ENCODE measurements around the gene CADM2. TPM values are rescaled to one million over a fixed set of nuclear protein-coding genes. Genes with fewer than 3 reads are reported as not detected.

The CADM2 gene
- total RNA-seq, 4 donors from 2014 or later = 1.7 to 34.7 (median 7.9) TPM

GRCh38 chr3:85851071-85851470 lies 892.3 kb downstream of the CADM2 start:
- TF ChIP-seq, protein P1, sequence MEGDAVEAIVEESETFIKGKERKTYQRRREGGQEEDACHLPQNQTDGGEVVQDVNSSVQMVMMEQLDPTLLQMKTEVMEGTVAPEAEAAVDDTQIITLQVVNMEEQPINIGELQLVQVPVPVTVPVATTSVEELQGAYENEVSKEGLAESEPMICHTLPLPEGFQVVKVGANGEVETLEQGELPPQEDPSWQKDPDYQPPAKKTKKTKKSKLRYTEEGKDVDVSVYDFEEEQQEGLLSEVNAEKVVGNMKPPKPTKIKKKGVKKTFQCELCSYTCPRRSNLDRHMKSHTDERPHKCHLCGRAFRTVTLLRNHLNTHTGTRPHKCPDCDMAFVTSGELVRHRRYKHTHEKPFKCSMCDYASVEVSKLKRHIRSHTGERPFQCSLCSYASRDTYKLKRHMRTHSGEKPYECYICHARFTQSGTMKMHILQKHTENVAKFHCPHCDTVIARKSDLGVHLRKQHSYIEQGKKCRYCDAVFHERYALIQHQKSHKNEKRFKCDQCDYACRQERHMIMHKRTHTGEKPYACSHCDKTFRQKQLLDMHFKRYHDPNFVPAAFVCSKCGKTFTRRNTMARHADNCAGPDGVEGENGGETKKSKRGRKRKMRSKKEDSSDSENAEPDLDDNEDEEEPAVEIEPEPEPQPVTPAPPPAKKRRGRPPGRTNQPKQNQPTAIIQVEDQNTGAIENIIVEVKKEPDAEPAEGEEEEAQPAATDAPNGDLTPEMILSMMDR (IDR thresholded peaks at IDR 0.05) = no peak
- ATAC-seq (ENCODE audit: low FRiP score) (no peak), DNase-seq (ENCODE audit: low spot score) (no peak)

DNA sequence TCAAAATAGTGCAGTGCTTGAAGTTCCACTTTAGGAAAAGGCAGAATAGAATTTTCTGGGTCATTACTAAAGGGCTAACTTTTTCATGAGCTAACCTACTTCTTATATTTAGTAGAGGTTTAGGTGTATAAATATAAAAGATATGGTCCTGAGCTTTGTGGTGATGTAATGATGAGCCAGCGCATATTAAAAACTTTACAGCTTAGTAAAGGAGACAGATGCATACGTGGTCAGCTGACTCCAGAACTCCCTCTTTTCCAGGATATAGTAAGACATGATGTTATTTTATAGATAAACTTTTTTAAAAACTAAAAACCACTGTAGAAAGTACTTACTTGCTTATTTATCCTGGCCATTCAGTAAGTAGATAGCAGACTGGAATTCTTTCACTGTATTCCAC lies 895.0 kb downstream of the CADM2 start:
- ATAC-seq (ENCODE audit: low FRiP score) (no peak), DNase-seq (ENCODE audit: low spot score) (no peak)
- TF ChIP-seq, protein P1 (IDR thresholded peaks at IDR 0.05) = no peak

DNA sequence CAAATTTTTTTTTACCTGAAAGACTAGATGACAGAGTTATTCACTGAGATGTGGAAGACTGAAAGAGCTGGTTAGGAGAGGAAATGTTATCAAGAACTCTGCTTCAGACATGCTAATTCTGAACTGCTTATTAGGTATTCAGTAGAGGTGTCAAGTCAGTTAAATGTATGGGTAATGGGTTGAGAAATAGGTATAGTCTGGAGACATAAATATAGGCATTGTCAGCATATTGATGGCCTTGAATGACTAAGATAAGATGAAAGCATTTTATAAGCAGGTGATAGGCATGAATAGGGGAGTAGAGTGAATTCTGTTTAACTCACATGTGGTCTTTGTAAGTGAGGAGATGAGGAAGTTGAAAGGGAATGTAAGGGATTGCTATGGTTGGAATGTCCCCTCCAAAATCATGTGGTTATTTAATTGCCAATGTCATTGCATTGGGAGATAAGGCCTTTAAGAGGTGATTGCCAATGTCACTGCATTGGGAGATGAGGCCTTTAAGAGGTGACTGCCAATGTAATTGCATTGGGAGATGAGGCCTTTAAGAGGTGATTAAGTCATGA lies 904.2 kb downstream of the CADM2 start:
- DNase-seq (ENCODE audit: low spot score) = no peak
- no peak for ATAC-seq (ENCODE audit: low FRiP score)
- TF ChIP-seq, protein P1 (IDR thresholded peaks at IDR 0.05) = no peak

DNA sequence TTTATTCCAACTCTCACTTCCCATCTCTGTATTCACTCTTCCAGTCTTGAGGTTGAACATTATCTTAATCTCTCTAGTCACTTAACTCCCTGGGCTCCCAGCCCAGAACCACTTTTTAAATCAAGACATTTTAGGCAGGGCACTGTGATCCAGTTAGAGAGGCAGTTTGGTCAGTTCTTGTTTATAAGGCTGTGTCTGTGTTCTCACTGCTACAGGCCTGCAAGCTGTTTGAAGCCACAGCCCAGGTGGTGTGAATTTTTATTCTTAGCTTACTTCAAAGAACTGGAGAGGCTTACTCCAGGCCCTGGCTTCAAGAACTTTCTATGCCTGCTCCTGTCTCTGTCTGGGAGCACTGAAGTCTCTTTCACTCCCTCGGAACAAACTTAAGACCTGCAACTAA lies 906.1 kb downstream of the CADM2 start:
- no peak for ATAC-seq (ENCODE audit: low FRiP score)
- DNase-seq (ENCODE audit: low spot score) = no peak

GRCh38 chr3:85867072-85867471 lies 908.3 kb downstream of the CADM2 start:
- no peak for DNase-seq (ENCODE audit: low spot score)
- no peak for ATAC-seq (ENCODE audit: low FRiP score)
- TF ChIP-seq, protein P1 (IDR thresholded peaks at IDR 0.05) = no peak

More for the DNA sequence above, 906.1 kb downstream of the CADM2 start:
- TF ChIP-seq, protein P1 (IDR thresholded peaks at IDR 0.05) = no peak

DNA sequence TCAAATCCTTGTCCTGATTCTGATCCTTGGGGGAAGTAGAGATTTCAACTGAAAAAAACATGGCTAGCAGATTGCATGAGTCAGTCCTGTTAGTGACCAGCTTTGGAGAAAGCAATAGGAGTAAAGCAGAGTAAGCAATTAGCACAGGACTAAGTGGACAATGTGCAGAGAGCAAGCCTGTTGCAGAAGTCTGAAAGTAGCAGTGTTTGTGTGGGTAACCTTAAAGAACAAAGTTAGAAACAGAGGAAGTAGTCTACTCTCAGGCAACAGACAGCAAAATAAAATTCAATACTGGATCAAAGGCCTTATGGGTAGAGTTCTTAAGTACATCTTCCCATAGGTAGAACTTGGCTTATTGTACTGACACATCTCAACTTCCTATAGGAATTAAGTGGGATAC lies 916.8 kb downstream of the CADM2 start:
- DNase-seq (ENCODE audit: low spot score) = no peak
- no peak for ATAC-seq (ENCODE audit: low FRiP score)

DNA sequence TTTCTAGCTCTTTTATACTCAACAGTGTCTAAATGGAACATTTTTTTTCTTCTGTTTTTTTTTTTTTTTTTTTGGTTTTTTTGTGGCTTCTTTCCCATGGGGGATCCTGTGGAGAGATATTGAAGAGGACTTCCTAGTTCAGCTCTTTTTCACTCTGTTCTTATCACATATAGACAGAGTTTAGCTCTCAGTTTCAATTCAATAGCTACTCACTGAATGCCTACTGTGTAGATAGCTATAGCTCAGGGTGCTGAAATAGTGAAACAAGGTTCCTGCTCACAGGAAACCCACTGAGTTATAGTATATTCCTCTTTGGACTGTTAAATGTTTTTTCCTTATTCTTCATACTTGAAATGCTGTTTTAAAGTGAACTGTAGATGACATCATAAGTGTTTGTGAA lies 918.8 kb downstream of the CADM2 start:
- TF ChIP-seq, protein P1 (IDR thresholded peaks at IDR 0.05) = no peak
- no peak for ATAC-seq (ENCODE audit: low FRiP score)

More for the DNA sequence above, 916.8 kb downstream of the CADM2 start:
- TF ChIP-seq, protein P1 (IDR thresholded peaks at IDR 0.05) = no peak

More for the DNA sequence above, 918.8 kb downstream of the CADM2 start:
- no peak for DNase-seq (ENCODE audit: low spot score)

All from omental fat pad (tissue), 4 donors.